Uterus (tissue), 2 donors: ENCODE data around the gene ULK4.

Source experiments
- CTCF ChIP-seq, 4 experiments: fragments of 200-600 bp in 2 of 4; fragments of 450-650 bp in 2 of 4; sonication (generic) in 2 of 4; IDR thresholded peaks; one replicate each; pipeline ENCODE4 v1.5.1; 2016 to 2019; ENCODE audit warnings: antibody characterized with exemption in 4 of 4, mild to moderate bottlenecking in 2 of 4, moderate library complexity in 1 of 4
- POLR2A ChIP-seq, 2 donors: fragments of 450-650 bp; IDR thresholded peaks; one replicate each; pipeline ENCODE4 v1.6.1; 2016; ENCODE audit warnings: antibody characterized with exemption in 2 of 2, mild to moderate bottlenecking in 1 of 2, moderate library complexity in 1 of 2

GRCh38 chr3:41441568-41441967 lies 520.3 kb downstream of the ULK4 start:
- TF ChIP-seq CTCF (IDR thresholded peaks at IDR 0.05) (no peak), POLR2A (IDR thresholded peaks at IDR 0.05) (no peak)
